ENCODE measurements around the gene GNAI2.

GNAI2 gene

DNA sequence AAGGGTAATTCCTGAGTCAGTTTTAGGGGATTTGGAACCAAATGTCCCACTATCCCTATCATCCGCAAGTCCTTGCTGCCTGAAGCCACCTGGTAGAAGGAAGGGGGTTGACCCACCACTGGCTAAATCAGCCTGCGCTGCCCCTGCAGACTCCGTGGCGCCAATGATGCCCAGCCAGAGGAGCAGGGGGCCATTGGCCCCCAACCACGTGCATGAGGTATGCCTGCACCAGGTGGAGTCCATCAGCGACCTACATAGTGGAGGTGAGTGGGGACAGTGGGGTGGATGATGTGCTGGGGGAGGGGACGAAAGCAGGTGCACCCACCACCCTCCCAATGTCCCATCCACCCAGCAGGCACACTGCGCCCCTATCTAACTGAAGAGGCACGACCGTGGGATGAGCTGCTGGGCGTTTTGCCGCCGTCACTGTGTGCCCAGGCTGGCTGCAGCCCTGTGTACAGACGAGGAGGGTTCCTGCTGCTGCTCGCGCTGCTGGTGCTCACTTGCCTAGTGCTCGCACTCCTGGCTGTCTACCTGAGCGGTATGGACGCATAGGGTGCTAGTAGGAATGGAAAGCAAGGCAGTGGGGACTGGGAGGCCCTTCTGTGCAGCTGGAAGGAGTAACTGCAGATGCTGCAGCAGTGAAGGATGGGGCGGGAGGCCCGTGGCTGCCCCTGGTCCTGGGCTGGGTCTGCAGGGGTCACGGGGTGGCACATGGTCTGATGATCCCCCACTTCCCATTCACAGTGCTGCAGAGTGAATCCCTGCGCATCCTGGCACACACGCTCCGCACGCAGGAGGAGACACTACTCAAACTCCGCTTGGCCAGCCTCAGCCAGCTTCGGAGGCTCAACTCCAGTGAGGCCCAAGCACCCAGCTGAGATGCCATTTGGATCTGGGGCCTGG, 50.6 kb downstream of the GNAI2 start:
- DNase-seq: no peak

DNA sequence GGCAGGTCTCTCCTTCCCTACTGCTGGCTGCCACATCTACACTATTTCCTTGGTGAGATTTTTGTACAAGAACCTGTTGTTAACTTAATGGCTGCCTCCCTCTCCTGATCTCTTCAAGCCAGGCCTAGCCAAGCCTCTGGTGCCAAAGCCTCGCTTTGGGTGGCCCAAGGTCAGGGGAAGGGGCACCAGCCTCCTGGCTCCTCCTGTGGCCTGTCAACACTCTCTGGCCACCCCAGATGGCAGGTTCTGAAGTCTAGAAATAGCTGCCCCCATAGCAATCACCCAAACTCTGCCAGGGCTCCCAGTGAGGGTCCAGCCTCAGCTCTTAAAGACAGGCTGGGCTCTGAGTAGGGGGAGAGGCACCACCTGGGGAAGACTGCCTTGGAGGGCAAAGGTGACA, 51.3 kb downstream of the GNAI2 start:
- no peak for DNase-seq

DNA sequence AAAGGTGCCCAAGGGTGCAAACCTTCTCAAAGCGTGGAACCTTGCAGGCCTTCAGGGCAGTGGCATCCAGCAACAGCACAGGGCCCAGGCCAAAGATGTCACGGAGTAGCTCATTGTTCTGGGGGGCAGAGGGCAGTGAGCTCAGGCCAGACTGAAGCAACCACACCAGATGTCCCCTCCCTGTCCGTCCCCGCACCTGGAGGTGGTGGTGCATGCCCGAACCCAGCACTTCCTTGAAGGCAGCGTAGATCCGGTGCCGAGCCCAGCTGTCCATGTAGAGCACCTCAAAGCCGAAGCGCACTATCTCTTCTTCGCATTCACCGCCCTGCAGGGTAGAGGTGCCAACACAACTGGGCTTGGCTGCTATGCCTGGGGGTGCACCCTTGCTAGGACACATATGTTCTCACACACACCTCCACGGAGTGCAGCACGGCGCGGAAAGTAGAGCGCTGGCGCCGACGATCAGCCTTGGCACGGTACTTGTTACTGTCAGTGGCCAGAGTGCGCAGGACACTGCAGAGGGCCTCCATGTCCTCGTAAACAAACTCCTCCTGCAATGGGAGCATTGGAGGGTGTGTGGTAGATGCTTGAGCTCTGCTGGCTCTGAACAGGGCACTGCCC, 52.5 kb downstream of the GNAI2 start:
- no peak for DNase-seq

DNA sequence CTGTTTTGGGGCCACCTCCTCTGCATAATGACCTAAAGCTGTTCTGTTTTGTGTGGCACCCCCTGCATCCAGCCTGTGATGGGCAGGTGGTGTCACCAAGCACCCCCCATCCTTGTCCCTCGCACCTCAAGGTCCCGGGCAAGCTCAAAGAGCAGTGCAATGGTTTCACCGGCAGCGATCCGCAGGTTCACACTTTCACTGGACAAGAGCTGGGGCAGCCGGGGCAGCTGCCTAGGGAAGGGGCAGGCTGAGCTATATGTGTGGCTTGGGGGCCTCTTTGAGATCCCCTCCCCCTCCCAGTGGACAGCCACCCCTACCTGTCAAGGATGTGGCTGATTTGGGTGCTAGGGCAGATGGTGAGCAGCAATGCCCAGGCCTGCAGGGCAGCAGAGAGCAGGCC, 53.1 kb downstream of the GNAI2 start:
- no peak for DNase-seq

DNA sequence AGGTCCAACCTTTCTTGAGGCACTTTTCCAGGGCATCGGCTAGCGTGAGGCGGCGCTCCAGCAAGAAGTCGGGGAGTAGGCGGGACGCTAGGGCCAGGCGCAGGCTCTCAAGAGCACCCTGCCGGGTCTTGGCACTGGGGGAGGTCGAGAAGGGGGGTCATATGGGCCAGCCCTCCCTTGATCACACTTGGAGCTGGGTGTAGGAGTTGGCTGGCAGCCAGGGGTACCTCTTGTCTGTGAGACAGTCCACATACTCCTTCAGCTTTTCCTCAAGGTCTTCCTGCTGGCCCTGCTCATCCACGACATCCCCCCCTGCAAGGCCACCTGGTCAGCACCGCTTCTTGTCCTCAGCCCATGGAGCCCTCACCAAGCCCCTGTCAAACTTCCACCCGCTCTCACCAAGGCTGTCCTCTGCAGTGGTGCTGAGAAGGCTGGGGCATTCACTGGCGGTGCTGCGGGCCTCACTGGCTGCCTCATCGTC, 54.2 kb downstream of the GNAI2 start:
- DNase-seq: no peak

DNA sequence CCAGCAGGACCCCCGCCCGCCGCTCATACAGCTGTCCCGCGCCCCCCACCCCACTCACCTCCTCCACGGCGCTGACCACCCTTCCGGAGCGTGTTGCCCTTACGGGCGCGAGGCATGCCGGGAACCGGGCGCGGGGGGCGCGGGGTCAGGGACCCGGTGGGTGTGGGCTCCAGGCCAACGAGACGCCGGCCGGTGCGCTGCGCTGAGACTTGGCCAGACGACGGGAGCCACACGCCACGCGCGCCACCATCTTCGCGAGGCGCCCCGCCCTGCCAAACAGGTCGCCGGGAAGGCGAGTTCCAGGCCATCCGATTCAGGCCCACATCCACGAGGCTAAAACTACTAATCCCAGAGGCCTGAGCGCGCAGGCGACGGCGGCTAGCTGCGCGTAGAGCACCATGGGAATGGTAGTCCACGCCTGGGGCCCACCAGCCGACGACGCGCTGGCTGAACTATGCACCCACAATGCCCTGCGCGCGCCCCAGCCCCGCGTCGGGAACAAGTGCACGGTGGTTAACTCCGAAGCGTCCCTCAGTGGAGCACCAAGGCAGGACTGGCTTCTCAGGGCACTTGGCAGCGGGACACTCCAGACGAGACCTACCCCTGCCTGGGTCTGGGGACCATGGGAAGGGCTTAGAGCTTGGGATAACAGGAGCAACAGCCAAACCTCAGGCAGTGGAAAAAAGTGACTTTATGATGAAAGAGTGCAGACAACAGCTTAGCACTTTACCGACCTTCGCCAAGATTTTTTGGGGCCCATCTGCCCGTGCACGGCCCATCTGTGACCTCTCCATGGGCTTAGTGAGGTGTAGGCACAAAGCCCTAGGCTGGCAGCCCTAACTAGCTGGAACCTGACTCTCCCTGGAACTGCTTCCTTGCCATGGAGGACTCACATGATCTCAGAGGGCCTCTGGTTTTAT, 56.4 kb downstream of the GNAI2 start, which contains the start of gene IFRD2:
Gene IFRD2 (minus strand): TSS at position 271 of the 920 bp plus-strand sequence. CDS start 155 bp downstream, at position 116.
- DNase-seq: peak; percentile 82

DNA sequence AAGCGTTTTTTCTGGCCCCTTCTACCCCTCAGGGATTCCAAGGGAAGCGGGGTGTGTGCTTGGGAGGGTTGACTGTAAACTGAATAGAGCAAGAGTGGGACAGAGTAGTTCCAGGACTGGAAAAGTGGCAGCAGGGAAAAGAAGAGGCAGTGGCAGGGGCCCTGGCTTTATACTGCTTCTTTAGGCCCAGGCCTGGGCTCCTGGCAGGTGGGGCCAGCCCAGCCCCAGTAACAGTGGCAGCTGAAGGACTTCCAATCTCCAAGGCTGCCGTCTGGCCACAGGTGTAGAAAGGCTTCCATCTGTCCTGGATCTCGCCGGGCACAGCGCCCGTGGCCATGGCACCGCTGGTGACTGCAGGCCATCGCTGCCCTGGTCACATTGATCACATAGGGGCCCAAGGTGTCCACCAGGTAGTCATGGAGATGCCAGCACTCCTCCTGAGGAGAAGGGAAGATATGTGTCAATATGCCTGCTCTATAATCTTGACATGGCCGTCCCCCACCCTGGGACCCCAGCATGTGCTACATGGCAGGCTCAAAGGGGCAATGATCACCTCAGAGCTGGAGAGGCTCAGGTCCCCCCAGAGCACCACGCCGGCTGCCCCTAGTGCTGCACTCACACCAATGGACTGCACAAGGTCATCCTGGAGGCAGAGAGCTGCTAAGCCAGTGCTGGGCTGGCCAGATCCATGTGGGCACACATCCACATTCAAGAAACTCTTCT, 57.2 kb downstream of the GNAI2 start:
- no peak for DNase-seq

DNA sequence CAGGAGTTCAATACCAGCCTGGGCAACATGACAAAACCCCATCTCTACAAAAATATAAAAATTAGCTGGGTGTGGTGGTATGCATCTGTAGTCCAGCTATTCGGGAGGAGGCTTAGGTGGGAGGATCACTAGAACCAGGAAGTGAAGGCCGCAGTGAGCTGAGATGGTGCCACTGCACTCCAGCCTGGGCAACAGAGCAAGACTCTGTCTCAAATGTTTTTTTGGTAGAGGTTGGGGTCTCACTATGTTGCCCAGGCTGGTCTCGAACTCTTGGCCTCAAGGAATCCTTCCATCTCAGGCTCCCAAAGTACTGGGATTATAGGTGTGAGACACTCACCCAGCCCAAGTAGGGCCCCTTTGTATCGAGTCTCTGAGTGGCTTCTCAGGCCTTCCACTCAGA, 58.1 kb downstream of the GNAI2 start:
- no peak for DNase-seq

DNA sequence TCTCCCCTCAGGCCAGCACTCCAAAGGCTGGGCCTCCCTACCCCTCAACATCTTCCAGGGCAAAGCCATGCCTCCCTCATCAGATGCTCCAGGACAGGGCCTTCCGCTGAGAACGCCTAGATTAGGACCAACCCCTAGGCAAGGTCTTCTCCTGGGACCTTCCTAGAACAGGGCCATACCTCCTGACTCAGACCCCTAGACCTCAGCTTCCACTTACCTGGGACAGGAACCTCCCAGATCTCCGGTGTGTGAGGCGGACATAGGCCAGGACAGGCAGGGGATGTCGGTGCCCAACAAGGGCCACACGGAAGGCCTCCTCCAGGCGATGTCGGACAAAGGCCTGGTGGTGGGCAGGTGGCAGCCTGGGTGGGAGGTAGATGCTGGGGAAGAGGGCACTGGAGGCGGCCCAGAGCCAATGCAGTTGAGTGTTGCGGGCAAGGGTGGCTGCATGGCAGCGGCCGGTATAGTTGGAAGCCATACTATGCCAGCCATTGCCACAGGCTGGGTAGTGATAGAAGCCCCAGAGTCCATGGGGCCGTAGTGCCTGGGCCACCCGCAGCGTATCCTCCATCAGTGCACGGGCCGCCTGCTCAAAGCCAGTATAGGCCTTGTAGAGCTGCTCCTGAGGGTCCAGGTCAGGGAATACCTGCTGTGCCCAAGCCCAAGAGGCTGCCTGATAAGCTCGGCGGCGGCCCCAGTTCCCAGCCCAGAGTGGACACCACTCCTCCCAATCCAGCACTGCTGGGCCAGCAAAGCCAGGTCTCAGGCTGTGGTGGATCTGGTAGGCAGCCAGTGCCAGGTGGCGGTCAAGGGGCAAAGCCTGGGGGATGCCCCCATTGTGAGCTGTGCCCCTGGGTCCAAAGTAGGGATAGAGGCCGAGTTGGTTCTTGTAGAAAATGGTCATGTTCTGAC, 58.7 kb downstream of the GNAI2 start:
- DNase-seq: no peak

DNA sequence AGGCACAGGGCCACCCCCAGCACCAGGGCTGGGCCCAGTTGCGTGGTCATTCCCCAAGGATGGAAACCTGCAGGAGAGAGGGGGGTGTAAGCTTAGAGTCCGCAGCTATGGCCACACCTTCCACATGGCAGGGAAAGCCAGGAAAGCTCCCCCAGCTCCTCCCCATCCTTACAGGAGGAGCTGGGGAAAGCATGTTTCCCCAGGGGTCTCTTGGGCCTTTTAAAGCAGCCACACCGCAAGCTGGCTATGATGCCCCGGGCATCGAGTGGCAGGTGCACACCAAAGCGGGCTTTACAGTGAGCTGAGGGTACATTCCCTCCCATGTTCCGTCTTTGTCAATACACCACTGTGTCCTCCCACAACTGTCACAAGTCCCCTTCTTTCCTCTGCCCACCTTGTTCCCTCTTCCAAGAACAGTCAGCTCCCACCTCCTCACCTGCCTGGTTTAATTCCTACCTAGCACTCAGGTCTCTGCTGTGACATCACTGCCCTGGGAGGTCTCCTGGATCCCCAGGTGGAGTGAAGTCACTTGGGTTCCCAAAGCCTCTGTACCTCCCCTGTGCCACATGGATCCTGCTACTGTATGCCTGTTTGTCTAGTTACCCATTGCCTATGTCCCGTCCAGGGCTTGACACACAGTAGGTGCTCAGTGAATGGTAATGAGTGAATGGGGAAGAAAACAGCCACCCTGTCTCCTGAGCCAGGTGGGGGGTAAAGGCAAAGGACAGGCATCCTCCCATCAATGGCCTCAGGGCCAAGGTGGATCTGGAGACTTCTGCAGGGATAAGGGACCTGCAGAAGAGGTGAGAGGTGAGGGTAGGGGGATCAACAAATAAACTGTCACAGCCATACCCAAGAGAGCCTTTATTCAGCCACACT, 59.8 kb downstream of the GNAI2 start:
- no peak for DNase-seq

DNA sequence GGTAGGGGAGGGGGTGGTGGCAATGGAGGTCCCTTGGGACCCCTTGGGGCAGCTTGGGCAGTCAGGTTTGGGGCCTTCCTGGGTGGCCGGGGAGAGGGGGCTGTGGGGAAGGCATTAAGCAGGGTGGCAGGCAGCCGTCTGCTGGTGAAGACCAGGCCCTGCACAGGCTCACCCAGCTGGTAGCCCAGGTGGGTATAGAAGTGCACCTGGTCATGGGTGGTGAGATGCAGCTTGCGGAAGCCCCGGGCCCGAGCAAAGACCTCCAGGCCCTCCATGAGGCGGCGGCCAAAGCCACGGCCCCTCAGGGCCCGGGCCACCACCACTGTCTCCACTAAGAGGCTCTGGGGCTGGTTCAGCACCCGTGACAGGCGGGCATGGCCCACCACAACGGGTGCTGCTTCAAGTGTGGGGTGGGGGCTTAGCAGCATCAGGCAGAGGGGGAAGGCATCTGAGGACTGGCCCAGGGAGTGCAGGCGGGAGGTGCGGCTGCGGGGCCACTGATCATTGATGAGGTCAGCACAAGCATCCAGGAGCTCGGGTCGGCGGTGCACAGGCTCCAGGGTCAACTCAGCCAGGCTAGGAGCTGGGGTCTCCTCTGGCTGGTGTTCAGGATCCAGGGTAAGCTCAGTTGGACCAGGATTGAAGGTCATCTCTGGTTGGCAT, 60.8 kb downstream of the GNAI2 start:
- no peak for DNase-seq

DNA sequence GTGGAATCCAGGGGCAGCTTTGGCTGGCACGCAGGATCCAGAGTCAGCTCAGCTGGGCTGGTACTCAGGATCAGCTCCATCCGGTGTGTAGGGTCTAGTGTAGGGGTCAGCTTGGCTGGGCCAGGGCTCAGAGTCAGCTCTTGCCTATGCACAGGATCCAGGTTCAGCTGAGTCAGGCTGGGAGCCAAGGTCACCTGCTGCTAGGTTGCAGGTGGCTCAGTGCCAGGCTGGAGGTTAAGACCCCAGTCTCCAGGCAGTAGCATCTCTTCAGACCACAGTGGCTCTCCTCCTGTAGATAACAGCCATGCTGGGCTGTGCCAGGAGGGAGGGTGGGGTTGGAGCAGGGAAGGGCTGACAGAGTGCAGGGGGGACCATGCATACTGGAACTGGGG, 61.4 kb downstream of the GNAI2 start:
- no peak for DNase-seq

DNA sequence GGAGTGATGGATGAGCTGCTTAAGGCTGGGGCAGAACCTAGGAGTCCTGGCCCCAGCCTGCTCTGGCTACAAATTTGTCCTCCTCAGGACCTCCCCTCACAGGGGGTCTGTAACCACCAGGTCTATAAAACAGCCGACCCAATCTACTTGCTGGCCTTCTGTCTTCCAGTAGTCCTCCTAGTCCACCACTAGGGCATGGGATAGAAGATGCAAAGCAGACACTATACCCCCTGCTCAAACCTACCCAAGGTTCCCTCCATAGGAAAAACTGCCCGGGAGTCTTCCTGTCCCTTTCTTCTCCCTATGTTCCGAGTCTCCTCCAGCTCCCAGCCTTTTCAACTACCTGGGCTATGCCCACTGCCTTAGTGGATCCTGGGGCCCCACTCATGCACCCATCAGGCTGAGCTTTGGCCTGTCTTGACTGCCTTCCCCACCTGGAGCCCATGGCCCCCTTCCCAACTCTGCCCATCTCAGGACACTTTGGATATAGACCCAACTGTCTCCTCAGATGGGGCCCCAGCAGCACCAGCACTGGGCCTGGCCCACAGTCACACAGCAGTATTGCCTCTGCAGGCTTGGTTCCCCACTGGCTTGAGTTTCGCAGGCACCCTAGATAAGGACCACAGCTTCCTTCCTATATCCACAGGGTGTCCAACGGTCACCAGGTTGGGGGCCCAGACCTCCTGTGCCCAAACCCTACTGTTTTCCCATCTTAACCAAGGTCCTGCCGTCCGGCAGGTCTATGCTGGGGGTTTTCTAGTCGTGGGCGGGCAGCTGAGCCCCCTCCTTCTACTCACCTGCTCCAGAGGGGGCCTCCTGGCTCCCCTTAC, 62.1 kb downstream of the GNAI2 start:
- DNase-seq: no peak

DNA sequence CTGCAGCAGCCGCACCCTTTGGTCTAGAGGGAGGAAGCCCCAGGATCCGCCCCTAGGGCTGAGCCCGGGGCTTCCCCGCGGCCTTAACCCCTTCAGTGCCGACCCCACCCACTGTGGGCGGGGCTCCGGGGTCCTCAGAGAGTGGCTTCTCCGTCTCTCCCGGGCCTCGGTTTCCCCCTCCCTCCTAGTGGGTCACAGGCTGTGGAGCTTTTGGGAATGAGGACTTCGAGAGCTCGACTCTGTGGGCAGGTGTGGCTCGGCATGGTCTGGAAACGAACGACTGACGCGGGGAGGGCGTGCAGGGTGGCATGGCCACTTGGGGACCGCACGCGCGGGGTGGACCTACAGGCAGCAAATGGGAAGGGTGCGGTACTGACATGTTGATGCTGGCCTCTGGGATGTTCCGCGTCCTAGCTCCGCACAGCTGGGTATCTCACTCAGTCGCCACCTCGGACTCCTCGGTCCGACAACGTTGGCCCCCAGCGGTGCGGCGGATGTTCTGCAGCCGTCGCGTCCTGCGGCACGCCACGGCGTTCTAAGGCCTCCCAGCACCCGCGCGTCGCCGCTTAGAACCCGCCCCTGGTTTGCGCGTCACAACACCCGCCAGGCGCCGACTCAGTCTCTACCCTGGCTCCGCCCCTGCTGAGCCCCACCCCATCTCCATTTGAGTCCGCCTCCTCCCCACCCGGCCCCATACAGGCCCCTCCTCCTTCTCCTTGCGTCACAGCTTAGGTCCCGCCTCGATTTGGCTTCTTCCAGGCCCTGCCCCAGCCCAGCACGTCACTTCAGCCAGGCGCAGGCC, 63.0 kb downstream of the GNAI2 start, which contains the start of the genes HYAL3 and NAA80:
Gene HYAL3 (minus strand): TSS at position 570 of the 802 bp plus-strand sequence. CDS start 3,803 bp downstream, outside the sequence.
Gene NAA80 (minus strand): TSS at position 570 of the 802 bp plus-strand sequence. CDS start 1,942 bp downstream, outside the sequence.
- peak; percentile 95 for DNase-seq

DNA sequence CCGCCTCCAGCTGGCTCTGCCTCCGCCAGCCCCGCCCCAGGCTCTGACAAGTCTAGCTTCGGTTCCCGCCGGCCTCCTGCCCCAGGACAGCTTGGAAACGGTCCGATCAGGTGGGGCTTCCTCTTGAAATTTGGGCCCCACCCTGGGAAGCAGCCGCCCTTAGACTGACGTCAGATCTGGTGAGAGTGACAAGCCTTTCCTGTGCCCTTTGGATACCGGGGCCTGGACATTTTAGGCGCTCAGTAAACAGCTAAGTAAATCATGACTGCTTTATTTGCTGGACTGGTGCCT, 63.6 kb downstream of the GNAI2 start:
- no peak for DNase-seq

DNA sequence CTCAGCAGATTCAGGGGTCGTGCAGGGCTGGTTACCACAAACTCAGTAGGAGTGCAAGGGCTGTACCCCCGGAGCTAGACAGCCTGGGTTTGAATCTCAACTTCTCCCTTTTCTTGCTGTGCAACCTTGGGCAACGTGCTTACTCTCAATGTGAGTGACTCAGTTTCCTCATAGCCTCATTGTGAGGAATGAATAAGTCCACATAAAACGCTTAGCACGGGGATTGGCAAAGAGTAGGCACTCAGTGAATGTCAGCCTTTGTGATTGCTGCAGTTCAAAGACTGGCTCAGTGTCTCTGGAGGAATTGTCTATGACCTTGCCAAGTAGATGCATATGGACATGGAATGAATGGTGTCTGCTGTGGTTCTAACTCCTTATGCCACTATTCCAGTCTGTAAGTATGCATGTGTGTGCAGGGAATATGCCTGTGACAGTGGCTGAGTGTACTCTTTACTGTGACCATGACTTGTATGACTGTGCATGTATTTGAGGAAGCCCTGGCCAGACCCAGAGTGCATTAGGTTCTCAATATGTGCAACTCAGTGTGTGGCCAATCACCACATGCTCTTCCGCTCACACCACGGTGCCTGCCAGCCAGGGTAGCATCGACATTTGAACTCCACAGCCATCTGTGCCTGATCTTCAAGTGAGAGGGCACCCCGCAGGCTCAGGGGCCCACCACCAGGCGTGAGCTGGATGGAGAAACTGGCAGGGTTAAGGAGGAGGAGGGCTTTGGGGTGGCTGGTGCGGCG, 64.1 kb downstream of the GNAI2 start:
- no peak for DNase-seq

DNA sequence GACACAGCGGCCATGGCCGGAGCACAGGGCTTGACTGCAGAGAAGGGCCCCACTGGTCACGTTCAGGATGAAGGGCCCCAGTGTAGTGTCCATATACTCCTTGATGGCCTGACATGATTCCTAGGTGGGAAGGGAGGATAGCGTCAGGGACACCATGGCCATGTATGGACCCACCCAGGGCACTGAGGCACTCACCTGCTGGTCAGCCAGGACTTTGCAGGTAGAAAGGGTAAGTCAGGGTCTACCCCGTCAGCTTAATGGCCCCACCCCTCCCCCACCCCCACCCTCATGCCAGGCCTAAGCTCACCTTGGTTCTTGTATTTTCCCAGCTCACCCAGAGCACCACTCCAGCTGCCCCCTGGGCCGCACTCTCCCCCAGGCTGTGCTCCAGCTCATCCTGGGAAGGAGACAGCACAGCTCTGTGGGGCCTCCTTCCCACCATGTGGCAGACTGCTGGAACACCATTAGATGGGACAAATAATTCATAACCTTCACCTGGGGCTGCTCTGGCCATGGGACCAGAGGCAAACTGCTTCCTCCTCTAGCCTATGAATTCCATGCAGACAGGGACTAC, 64.8 kb downstream of the GNAI2 start:
- DNase-seq: no peak

All from NCI-H1092 (cell line).